Activated CD8-positive, alpha-beta memory T cell treated with anti-CD3 and anti-CD28 coated beads, Interleukin-2, amount 50 U/mL, for 4 hours (primary cell): Measurements from ENCODE around the gene MRPL43.

Source experiments
- DNase-seq: peaks from one replicate; pipeline ENCODE4 v3.0.0-alpha.2; 2020

The MRPL43 gene

DNA sequence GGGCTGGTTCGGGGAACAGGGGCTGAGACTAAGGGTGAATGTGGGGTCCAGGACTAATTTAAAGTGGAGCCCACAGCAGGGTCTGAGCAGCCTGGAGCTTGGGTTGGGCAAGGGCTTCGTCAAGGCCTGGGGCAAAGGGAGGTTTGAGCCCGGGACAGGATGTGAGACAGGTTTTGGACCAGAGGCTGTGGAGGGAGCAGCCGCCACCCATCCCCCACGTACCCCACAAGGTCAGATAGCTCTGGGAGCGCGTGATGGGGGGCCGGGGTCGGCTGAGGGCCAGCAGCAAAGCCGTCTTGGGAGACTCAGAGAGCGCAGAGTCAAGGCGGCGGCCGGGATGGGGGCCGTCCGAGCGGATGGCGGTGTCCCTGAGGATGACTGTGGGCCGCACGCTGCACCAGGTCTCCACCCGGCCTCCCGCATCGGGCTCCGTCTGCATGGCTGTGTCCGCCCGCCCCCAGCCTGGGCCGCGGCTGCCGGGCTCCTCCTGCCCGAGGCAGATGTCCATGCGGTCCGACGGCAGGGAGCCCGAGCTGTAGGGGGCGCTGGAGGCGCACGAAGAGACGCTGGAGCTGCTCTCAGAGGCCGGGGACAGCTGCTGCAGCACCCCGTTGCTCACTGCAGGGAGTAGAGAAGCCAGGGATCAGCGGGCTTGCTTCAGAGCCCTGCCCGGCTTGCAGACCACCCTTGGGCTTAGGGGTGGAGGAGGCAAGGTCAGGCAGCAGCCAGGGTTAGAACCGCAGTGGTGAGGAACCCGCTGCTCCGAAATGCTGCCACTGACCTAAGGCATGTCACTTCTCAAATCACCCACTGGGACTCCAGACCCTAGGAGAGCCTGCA is 31.5 kb upstream of the MRPL43 start:
- peak; percentile 80 for DNase-seq

- DNase-seq = no peak
Observed at GRCh38 chr10:101018118-101018599, 30.9 kb upstream of the MRPL43 start.

- no peak for DNase-seq
Observed at GRCh38 chr10:101016814-101017213, 29.5 kb upstream of the MRPL43 start.

DNA sequence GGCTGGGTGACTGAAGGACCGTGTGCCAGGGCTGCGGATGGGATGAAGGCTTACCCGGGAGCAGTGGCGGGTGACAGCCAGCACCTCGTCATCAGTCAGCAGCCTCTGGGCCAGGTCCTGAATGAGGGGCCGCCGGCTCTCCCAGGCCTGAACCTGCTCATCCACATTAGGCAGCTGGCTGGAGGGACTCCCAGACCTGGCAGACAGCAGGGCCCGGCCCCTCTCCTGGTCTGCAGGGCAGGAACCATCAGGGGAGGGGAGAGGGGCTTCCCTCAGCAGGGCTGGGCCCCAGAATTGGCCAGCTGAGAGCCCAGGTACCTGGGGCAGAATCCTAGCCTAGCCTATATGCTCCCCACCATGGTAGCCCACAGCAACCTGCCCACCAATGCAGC is 28.3 kb upstream of the MRPL43 start:
- no peak for DNase-seq

- DNase-seq = no peak
Observed at GRCh38 chr10:101014966-101015581, 27.8 kb upstream of the MRPL43 start.

- peak; percentile 77 for DNase-seq
Observed at GRCh38 chr10:101014230-101014884, 27.1 kb upstream of the MRPL43 start.

DNA sequence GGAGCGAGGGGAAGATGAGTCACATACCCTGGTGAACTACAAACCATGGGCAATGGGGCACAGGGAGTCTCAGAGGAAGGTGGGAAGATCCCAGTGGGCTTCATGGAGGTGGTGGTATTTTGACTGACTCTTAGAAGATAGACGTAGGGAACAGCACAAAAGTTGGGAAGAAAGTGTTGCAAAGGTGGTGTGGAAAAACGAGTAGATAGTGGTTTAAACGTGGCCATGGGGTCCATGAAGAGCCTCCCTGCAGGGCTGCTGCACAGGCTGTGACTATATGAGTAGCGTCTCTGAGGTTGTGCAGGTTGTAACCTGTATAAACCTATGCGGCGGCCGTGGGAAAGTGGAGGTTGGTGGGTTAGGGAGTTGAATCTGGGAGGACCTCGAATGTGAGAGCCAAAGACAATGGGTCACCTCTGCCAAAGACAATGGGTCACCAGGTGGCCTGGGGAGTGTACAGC is 26.1 kb upstream of the MRPL43 start:
- DNase-seq = no peak

- DNase-seq = peak; percentile 77
Observed at GRCh38 chr10:101012525-101013364, 25.4 kb upstream of the MRPL43 start.

DNA sequence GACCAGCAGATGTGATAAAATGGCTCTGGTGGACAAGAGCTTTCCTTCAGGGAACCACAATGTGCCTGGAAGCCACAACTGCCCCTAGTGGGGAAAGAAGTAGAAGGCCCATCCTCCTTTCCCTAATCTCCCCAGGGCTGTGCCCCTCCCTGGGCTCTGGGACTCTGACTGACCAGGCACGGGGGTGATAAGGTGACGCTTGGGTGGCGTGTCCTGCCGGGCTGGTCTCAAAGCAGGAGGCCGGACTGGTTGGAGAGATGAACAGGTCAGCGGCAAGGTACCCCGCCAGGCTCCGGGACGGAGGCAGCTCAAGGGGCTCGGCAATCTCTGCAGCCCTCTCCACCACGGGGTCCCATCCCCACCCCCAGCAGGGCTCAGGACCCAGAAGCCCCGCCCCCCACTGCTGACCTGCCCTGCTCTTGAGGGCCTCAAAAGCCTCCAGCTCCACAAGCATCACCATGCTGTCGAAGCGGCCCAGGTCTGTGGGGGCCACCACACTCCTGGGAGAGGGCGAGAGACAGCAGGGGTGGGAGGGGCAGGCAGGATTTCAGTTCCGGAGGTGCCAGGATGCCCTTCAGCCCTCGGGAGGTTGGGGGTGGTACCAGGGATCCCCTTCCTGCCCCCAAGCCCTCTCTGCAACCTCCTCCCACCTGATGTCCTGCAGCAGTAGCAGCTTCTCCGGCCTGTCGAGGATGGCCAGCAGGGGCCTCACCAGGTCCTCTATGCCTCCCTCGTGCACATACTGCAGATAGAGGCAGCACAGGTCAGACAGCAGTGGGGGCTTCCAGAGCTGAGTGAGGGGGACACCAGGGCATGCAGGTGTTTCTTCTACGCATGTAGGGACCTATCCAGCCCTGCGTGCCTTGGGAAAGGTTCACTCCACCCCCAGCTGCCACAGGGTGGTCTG is 24.5 kb upstream of the MRPL43 start:
- DNase-seq = no peak

- DNase-seq = no peak
Observed at GRCh38 chr10:101010329-101010728, 23.0 kb upstream of the MRPL43 start.

DNA sequence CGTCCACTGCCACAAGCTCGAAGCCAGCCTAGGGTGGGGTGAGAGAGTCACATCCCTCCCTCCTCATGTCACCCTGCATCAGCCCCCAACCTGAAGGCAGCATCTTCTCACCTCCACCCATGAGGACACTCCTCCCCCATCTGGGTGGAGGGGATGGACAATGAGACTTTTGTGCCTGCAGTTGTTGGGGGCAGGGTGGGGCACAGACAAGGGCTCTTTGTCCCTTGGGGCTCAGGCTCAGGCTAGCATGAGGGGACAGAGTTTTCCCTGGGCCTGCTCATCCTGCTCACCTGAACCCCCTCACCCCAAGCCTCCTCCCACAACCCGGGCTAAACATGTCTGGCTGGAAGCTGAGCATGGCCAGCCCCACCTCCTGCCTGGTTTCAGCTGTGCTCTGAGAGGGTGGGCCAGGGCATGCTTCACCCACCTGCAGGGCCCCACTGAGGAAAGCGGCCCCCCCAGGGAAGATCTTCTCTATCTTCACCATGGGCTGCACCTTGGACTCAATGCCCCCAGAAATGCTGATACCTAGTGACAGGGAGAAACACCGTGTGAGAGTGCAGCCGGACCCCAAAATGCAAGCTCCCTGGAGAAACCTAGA is 21.6 kb upstream of the MRPL43 start:
- DNase-seq = no peak

DNA sequence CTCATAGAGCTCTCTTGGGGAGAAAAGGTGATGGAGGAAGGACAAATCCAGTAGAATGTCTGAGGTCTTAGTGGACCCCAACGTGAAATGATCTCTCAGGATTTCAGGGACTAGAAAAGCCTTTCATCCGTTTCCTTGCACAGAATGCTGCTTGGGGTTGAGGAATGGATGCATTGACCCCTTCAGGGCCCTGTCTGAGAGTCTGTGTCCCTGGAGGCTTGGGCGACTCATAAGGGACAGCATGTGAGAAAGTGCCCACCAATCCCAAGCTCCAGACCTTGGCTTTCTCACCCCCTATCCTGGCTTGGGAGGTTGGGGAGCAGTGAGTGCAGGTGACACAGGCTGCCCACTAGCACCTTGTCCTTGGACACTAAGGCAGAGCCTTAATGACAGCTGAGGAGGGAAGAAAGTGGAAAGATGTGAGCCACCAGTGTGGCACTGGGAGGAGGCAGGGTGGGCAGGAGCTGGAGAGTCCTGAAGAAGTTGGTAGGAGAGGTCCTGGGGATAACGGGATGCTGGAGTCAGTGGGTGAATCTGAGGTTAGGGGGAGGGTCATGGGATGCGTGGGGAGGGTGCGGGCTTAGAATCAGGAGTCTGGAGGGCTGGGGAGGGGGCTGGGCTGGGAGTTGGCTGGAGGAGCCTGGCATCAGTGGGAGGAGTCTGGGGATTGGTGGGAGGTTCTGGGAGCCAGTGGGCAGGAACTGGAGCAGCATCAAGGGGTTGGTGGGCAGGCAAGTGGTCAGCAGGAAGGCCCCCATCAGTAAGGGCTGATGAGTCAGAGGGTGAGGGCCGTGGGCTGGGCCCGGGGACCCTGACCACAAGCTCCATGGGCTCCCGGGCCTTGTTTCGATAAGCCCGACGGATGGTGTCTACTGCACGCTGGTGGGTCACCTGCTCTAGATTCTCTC is 20.9 kb upstream of the MRPL43 start:
- no peak for DNase-seq

DNA sequence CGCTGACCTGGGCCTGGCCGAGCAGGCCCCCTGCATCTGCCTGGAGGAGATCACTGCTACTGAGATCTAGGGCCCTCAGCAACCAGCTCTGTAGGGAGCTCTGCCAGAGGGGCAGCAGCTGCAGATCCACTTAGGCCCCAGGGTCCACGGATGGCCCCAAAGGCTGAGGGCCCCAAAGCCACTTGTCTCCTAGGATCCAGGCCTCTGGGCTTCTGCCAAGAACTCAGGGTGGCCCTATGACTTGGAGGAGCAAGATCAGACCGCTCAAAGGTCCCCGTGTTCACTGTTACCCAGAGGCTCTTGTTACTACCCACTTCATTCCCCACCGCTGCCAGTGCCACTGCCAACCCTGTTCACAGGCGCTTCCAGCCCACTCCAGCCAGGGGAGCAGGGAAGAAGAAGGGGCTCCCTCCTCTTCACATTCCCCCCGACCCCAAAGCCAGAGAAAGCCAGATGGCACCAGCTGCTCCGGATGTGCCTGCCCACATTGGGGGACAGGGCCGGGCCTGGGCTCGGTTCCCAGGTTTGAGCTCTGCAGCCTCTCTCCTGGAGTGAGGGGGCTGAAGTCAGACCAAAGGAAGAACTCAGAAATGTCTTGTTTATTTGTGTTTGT is 19.9 kb upstream of the MRPL43 start:
- no peak for DNase-seq

DNA sequence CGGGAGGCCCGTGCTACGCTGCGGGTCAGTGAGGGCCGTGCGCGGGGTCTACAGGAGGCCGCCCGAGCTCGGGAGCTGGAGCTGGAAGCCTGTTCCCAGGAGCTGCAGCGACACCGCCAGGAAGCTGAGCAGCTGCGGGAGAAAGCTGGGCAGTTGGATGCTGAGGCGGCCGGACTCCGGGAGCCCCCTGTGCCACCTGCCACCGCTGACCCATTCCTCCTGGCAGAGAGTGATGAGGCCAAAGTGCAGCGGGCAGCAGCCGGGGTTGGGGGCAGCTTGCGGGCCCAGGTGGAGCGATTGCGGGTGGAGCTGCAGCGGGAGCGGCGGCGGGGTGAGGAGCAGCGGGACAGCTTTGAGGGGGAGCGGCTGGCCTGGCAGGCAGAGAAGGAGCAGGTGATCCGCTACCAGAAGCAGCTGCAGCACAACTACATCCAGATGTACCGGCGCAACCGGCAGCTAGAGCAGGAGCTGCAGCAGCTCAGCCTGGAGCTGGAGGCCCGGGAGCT is 19.3 kb upstream of the MRPL43 start:
- DNase-seq = no peak

- no peak for DNase-seq
Observed at GRCh38 chr10:101005869-101006567, 18.7 kb upstream of the MRPL43 start.

- DNase-seq = no peak
Observed at GRCh38 chr10:101005361-101005760, 18.1 kb upstream of the MRPL43 start.

DNA sequence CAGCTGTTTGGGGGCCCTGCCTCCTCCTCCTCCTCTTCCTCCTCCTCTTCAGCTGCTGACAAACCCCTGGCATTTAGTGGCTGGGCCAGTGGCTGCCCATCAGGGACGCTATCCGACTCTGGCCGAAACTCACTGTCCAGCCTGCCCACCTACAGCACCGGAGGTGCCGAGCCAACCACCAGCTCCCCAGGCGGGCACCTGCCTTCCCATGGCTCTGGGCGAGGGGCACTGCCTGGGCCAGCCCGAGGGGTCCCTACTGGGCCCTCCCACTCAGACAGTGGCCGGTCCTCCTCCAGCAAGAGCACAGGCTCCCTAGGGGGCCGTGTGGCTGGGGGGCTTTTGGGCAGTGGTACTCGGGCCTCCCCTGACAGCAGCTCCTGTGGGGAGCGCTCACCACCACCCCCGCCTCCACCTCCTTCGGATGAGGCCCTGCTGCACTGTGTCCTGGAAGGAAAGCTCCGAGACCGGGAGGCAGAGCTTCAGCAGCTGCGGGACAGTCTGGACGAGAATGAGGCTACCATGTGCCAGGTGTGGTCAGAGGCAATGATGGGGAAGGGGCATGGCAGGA is 16.4 kb upstream of the MRPL43 start:
- DNase-seq = no peak

- DNase-seq = no peak
Observed at GRCh38 chr10:101002456-101002855, 15.2 kb upstream of the MRPL43 start.

- no peak for DNase-seq
Observed at GRCh38 chr10:101001659-101002035, 14.3 kb upstream of the MRPL43 start.
